ENCODE measurements around the gene LY6G6C.
A peak's percentile ranks its signal among the peaks of the same experiment; 100 is the strongest.

DNA sequence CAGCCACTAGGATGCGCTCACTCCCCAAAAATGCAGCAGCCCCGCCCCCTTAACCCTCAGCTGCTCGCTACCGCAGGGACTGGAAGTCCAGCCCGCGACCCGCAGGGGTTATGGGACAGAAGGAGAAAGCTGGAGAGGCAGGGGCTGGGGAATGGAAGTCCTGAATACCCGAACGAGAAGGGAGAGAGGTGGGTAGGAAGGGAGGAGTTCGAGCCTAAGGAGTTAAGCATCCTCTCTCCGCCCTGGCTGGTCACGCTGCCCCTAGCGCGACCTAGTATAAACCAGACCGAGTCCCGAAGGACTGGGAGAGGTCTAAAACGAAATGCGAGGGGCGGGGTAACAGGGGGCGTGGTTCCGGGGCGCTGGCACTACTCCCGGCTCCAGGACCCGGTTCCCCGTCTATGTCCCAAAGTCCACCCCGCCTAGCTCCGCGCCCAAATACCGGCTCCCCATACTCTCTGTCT lies 8.0 kb upstream of the LY6G6C start:
- TF ChIP-seq, protein P1, sequence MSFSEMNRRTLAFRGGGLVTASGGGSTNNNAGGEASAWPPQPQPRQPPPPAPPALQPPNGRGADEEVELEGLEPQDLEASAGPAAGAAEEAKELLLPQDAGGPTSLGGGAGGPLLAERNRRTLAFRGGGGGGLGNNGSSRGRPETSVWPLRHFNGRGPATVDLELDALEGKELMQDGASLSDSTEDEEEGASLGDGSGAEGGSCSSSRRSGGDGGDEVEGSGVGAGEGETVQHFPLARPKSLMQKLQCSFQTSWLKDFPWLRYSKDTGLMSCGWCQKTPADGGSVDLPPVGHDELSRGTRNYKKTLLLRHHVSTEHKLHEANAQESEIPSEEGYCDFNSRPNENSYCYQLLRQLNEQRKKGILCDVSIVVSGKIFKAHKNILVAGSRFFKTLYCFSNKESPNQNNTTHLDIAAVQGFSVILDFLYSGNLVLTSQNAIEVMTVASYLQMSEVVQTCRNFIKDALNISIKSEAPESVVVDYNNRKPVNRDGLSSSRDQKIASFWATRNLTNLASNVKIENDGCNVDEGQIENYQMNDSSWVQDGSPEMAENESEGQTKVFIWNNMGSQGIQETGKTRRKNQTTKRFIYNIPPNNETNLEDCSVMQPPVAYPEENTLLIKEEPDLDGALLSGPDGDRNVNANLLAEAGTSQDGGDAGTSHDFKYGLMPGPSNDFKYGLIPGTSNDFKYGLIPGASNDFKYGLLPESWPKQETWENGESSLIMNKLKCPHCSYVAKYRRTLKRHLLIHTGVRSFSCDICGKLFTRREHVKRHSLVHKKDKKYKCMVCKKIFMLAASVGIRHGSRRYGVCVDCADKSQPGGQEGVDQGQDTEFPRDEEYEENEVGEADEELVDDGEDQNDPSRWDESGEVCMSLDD (tag by site-specific recombination; IDR thresholded peaks at IDR 0.05), result no peak
- TF ChIP-seq ZEB2 (tag by site-specific recombination; IDR thresholded peaks at IDR 0.05) (peak; percentile 64; the same call in 1 of the 2 replicates), ZNF114 (tag by site-specific recombination; IDR thresholded peaks at IDR 0.05) (no peak), ZNF280D (tag by site-specific recombination; IDR thresholded peaks at IDR 0.05) (no peak), ZNF362 (tag by site-specific recombination; IDR thresholded peaks at IDR 0.05) (no peak), MEIS1 (CRISPR knock-in tag; IDR thresholded peaks at IDR 0.05; ENCODE audit: borderline replicate concordance) (no peak), MYNN (tag by site-specific recombination; IDR thresholded peaks at IDR 0.05; ENCODE audit: borderline replicate concordance) (no peak), HOXD13 (CRISPR knock-in tag; IDR thresholded peaks at IDR 0.05; ENCODE audit: borderline replicate concordance) (no peak), KLF8 (tag by site-specific recombination; IDR thresholded peaks at IDR 0.05) (peak; percentile 10; the same call in 1 of the 2 replicates)
- TF ChIP-seq, protein P2, sequence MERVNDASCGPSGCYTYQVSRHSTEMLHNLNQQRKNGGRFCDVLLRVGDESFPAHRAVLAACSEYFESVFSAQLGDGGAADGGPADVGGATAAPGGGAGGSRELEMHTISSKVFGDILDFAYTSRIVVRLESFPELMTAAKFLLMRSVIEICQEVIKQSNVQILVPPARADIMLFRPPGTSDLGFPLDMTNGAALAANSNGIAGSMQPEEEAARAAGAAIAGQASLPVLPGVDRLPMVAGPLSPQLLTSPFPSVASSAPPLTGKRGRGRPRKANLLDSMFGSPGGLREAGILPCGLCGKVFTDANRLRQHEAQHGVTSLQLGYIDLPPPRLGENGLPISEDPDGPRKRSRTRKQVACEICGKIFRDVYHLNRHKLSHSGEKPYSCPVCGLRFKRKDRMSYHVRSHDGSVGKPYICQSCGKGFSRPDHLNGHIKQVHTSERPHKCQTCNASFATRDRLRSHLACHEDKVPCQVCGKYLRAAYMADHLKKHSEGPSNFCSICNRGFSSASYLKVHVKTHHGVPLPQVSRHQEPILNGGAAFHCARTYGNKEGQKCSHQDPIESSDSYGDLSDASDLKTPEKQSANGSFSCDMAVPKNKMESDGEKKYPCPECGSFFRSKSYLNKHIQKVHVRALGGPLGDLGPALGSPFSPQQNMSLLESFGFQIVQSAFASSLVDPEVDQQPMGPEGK (tag by site-specific recombination; IDR thresholded peaks at IDR 0.05), result no peak
- TF ChIP-seq, protein P3, sequence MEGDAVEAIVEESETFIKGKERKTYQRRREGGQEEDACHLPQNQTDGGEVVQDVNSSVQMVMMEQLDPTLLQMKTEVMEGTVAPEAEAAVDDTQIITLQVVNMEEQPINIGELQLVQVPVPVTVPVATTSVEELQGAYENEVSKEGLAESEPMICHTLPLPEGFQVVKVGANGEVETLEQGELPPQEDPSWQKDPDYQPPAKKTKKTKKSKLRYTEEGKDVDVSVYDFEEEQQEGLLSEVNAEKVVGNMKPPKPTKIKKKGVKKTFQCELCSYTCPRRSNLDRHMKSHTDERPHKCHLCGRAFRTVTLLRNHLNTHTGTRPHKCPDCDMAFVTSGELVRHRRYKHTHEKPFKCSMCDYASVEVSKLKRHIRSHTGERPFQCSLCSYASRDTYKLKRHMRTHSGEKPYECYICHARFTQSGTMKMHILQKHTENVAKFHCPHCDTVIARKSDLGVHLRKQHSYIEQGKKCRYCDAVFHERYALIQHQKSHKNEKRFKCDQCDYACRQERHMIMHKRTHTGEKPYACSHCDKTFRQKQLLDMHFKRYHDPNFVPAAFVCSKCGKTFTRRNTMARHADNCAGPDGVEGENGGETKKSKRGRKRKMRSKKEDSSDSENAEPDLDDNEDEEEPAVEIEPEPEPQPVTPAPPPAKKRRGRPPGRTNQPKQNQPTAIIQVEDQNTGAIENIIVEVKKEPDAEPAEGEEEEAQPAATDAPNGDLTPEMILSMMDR (tag by site-specific recombination; IDR thresholded peaks at IDR 0.05), result peak; percentile 94
- TF ChIP-seq, protein P4, sequence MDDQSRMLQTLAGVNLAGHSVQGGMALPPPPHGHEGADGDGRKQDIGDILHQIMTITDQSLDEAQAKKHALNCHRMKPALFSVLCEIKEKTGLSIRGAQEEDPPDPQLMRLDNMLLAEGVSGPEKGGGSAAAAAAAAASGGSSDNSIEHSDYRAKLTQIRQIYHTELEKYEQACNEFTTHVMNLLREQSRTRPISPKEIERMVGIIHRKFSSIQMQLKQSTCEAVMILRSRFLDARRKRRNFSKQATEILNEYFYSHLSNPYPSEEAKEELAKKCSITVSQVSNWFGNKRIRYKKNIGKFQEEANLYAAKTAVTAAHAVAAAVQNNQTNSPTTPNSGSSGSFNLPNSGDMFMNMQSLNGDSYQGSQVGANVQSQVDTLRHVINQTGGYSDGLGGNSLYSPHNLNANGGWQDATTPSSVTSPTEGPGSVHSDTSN (CRISPR knock-in tag; IDR thresholded peaks at IDR 0.05), result no peak
